H1 (cell line): Measurements from ENCODE around the gene CMIP. TPM values are rescaled to one million over a fixed set of nuclear protein-coding genes. Genes with fewer than 3 reads are reported as not detected.

ENCODE experiments used
- CTCF ChIA-PET: fragments of 300-600 bp; sonication (Branson Sonifier 250); formaldehyde crosslinking; loops from one replicate; lab custom pipeline; 2021; ENCODE audit not compliant: partially characterized antibody; lab: Charles Lee
- POLR2A ChIA-PET: fragments of 300-600 bp; sonication (Branson Sonifier 250); formaldehyde crosslinking; loops from one replicate; lab custom pipeline; 2021; ENCODE audit warnings: inconsistent platforms; ENCODE audit not compliant: partially characterized antibody; lab: Charles Lee
- DNase-seq, 2 experiments: peaks; one replicate each; pipeline versions ENCODE4 v3.0.0 to v3.0.0-alpha.2; 2010 to 2022; ENCODE audit warnings: low spot score in 2 of 2, low read depth in 1 of 2, mixed read lengths in 1 of 2
- FAIRE-seq: peaks from 2 replicates; lab custom pipeline; 2011; peaks lifted over from hg19 to GRCh38; lab: Jason Lieb, UNC
- H2AFZ ChIP-seq: 2 replicates; pipeline ENCODE4 v1.8.1; 2012; ENCODE audit warnings: low read length, inconsistent platforms
- H2AK5ac ChIP-seq: 2 replicates; pipeline ENCODE4 v1.6.1; 2013; ENCODE audit warnings: low read depth, low read length
- H2BK120ac ChIP-seq: replicated peaks from 2 replicates; pipeline ENCODE3; 2013; ENCODE audit warnings: low read depth, low read length, inconsistent platforms
- H2BK12ac ChIP-seq: 2 replicates; pipeline ENCODE4 v1.6.1; 2013; ENCODE audit warnings: low read depth, low read length
- H2BK15ac ChIP-seq: 2 replicates; pipeline ENCODE4 v1.6.1; 2013; ENCODE audit warnings: low read length
- H2BK20ac ChIP-seq: 2 replicates; pipeline ENCODE4 v1.6.1; 2013; ENCODE audit warnings: low read length
- H2BK5ac ChIP-seq: 2 replicates; pipeline ENCODE4 v1.6.1; 2013; ENCODE audit warnings: low read depth, low read length
- H3K14ac ChIP-seq: 2 replicates; pipeline ENCODE4 v1.6.1; 2013; ENCODE audit warnings: inconsistent platforms; ENCODE audit not compliant: insufficient read length
- H3K18ac ChIP-seq: 2 replicates; pipeline ENCODE4 v1.6.1; 2013; ENCODE audit warnings: low read length; ENCODE audit errors: extremely low read depth
- H3K23ac ChIP-seq: 2 replicates; pipeline ENCODE4 v1.6.1; 2013; ENCODE audit warnings: inconsistent platforms; ENCODE audit not compliant: insufficient read length
- H3K23me2 ChIP-seq: 2 replicates; pipeline ENCODE4 v1.6.1; 2013; ENCODE audit warnings: low read depth, low read length
- H3K27ac ChIP-seq: 2 replicates; pipeline ENCODE4 v1.6.1; 2011; ENCODE audit warnings: low read depth, low read length, inconsistent platforms
- H3K27me3 ChIP-seq, 4 experiments: replicated peaks in 1 of 4; 1 replicate in 1 of 4; 2 replicates in 3 of 4; pipeline versions ENCODE4 v1.6.1 to v1.8.1; 2011 to 2013; ENCODE audit warnings: low read length in 3 of 4, mild to moderate bottlenecking in 3 of 4, inconsistent platforms in 2 of 4, mixed read lengths in 2 of 4, moderate library complexity in 1 of 4; ENCODE audit not compliant: control insufficient read depth in 3 of 4, insufficient read depth in 3 of 4; ENCODE audit errors: extremely low read depth in 1 of 4
- H3K36me3 ChIP-seq, 4 experiments: 2 replicates each; pipeline versions ENCODE4 v1.6.1 to v1.8.1; 2011 to 2013; ENCODE audit warnings: mild to moderate bottlenecking in 4 of 4, low read length in 3 of 4, moderate library complexity in 2 of 4, control low read depth in 1 of 4, inconsistent platforms in 1 of 4; ENCODE audit not compliant: insufficient read depth in 4 of 4, control insufficient read depth in 2 of 4
- H3K4ac ChIP-seq: replicated peaks from 2 replicates; pipeline ENCODE3; 2013; ENCODE audit warnings: low read length, low read depth, mixed read lengths, inconsistent platforms; ENCODE audit not compliant: insufficient read length
- H3K4me1 ChIP-seq, 4 experiments: replicated peaks in 1 of 4; 1 replicate in 1 of 4; 2 replicates in 3 of 4; pipeline versions ENCODE4 v1.6.1 to v1.8.1; 2011 to 2013; ENCODE audit warnings: low read length in 3 of 4, inconsistent platforms in 2 of 4, mixed read lengths in 1 of 4; ENCODE audit not compliant: insufficient read depth in 4 of 4, control insufficient read depth in 3 of 4
- H3K4me2 ChIP-seq, 2 experiments: 2 replicates each; pipeline versions ENCODE4 v1.6.1 to v1.8.1; 2011 to 2013; ENCODE audit warnings: low read depth in 2 of 2, low read length in 2 of 2, control low read depth in 1 of 2, inconsistent platforms in 1 of 2, mild to moderate bottlenecking in 1 of 2; ENCODE audit not compliant: insufficient read depth in 1 of 2
- H3K4me3 ChIP-seq, 4 experiments: fragments of 200-600, 300-600 bp in 1 of 4; sonication (generic), shearing (Covaris generic), sonication (Bioruptor Twin) in 1 of 4; 2 replicates each; pipeline versions ENCODE4 v1.5.1 to v1.8.1; 2011 to 2016; ENCODE audit warnings: low read length in 4 of 4, low read depth in 3 of 4, control low read depth in 2 of 4, inconsistent platforms in 2 of 4, mild to moderate bottlenecking in 2 of 4, mixed read lengths in 1 of 4, moderate library complexity in 1 of 4; ENCODE audit not compliant: insufficient read depth in 2 of 4; ENCODE audit errors: extremely low read depth in 1 of 4
- H3K56ac ChIP-seq: replicated peaks from 2 replicates; pipeline ENCODE3; 2013; ENCODE audit warnings: low read depth, mild to moderate bottlenecking, mixed read lengths, low read length, inconsistent platforms; ENCODE audit not compliant: insufficient read length
- H3K79me1 ChIP-seq: 2 replicates; pipeline ENCODE4 v1.6.1; 2013; ENCODE audit warnings: low read depth, low read length, control low read depth
- H3K79me2 ChIP-seq, 2 experiments: 2 replicates each; pipeline versions ENCODE4 v1.6.1 to v1.8.1; 2012 to 2013; ENCODE audit warnings: low read length in 2 of 2, mild to moderate bottlenecking in 2 of 2, inconsistent platforms in 1 of 2; ENCODE audit not compliant: insufficient read depth in 2 of 2, control insufficient read depth in 1 of 2
- H3K9ac ChIP-seq, 4 experiments: replicated peaks in 1 of 4; 1 replicate in 1 of 4; 2 replicates in 3 of 4; pipeline versions ENCODE4 v1.6.1 to v1.8.1; 2011 to 2013; ENCODE audit warnings: low read depth in 3 of 4, low read length in 3 of 4, control low read depth in 2 of 4, mild to moderate bottlenecking in 2 of 4, moderate library complexity in 2 of 4, inconsistent platforms in 1 of 4; ENCODE audit errors: extremely low read depth in 1 of 4
- H3K9me3 ChIP-seq, 2 experiments: 2 replicates each; pipeline versions ENCODE4 v1.6.1 to v1.8.1; 2012 to 2013; ENCODE audit warnings: mild to moderate bottlenecking in 2 of 2, moderate library complexity in 2 of 2, control low read depth in 1 of 2, inconsistent platforms in 1 of 2, low read depth in 1 of 2, low read length in 1 of 2, mixed read lengths in 1 of 2; ENCODE audit not compliant: insufficient read depth in 2 of 2
- H4K20me1 ChIP-seq, 2 experiments: replicated peaks in 1 of 2; 2 replicates each; pipeline versions ENCODE3 to v1.8.1; 2011 to 2013; ENCODE audit warnings: inconsistent platforms in 2 of 2, low read length in 2 of 2, mild to moderate bottlenecking in 1 of 2; ENCODE audit not compliant: insufficient read depth in 2 of 2, control insufficient read depth in 1 of 2
- H4K5ac ChIP-seq: 2 replicates; pipeline ENCODE4 v1.6.1; 2013; ENCODE audit warnings: low read length, low read depth, mixed read lengths, inconsistent platforms; ENCODE audit not compliant: insufficient read length
- H4K8ac ChIP-seq: 2 replicates; pipeline ENCODE4 v1.8.0; 2013; ENCODE audit warnings: mild to moderate bottlenecking, moderate library complexity, low read length, inconsistent platforms; ENCODE audit not compliant: insufficient read depth; ENCODE audit errors: extremely low read depth
- H4K91ac ChIP-seq: replicated peaks from 2 replicates; pipeline ENCODE3; 2013; ENCODE audit warnings: low read length, mixed read lengths, inconsistent platforms; ENCODE audit not compliant: insufficient read length
- ASH2L ChIP-seq: fragments of 200-600, 300-600 bp; sonication (generic); IDR thresholded peaks from one replicate; pipeline ENCODE4 v1.7.1; 2017; ENCODE audit warnings: low read length
- CEBPB ChIP-seq: IDR thresholded peaks from 2 replicates; pipeline ENCODE4 v1.6.1; 2012; ENCODE audit warnings: low read depth, low read length
- MAFK ChIP-seq: IDR thresholded peaks from 2 replicates; pipeline ENCODE4 v1.6.1; 2012; ENCODE audit warnings: low read depth, mild to moderate bottlenecking, improper control_type of control experiment, low read length
- SIN3A ChIP-seq, 2 experiments: IDR thresholded peaks in 1 of 2; conservative IDR thresholded peaks in 1 of 2; 2 replicates each; pipeline ENCODE4 v1.6.1; 2011 to 2012; ENCODE audit warnings: low read length in 2 of 2, improper control_type of control experiment in 1 of 2, low read depth in 1 of 2, mild to moderate bottlenecking in 1 of 2
- YY1 ChIP-seq: IDR thresholded peaks from 2 replicates; pipeline ENCODE4 v1.6.1; 2011; ENCODE audit warnings: low read depth, mild to moderate bottlenecking, low read length
- WGBS, 2 experiments: shearing (Covaris generic) in 1 of 2; methylation state at CpG; one replicate each; pipeline versions ENCODE4 v1.1.6 to v1.1.7; 2013 to 2015; ENCODE audit warnings: low lambda C conversion rate in 2 of 2, mixed read lengths in 2 of 2, inconsistent platforms in 1 of 2, low coverage in 1 of 2, missing lambda C conversion rate in 1 of 2; ENCODE audit not compliant: insufficient replicate concordance in 2 of 2, insufficient coverage in 1 of 2, insufficient read length in 1 of 2; ENCODE audit errors: extremely low coverage in 1 of 2, missing lambda C conversion rate in 1 of 2; 5-methylcytosine and 5-hydroxymethylcytosine counted together
- polyA plus RNA-seq, 7 experiments: library from polyadenylated mRNA; depleted of rRNA in 3 of 7; stranded (reverse) in 5 of 7; unstranded in 2 of 7; fragments of >200 nt in 5 of 7; fragments of 200-250 nt in 2 of 7; gene quantifications; 1 replicate in 5 of 7; 2 replicates in 1 of 7; 4 replicates in 1 of 7; pipeline versions ENCODE4 v1.2.1 to v1.2.3, GENCODE V29; 2011 to 2013; ENCODE audit warnings: missing spikeins in 2 of 7, mixed read lengths in 2 of 7
- total RNA-seq: library from RNA; stranded (reverse); fragmentation: NEBNext Ultra II Directional; extraction: Animal tissue kit (Norgen Biotek cat#: 25700); gene quantifications from 2 replicates; pipeline ENCODE4 v1.2.1, GENCODE V29; 2021

Gene CMIP
- total and polyA plus RNA-seq, 2 of the 8 experiments (the other 6 are each of a cell fraction or from before 2014, with no cell fraction given), result 7.9 to 53.2 TPM

- WGBS, 2 experiments, result 23% methylated on average over 23 of the region's 23 CpGs; no CpG with 5 or more reads in 1 of the 2 experiments
- POLR2A ChIA-PET, result interaction anchor here (0.7 to 1.8 kb wide), 6 partner anchors 11 to 283 kb away, joined by 3 to 4 read pairs (median 4); no protein-coding TSS in a partner anchor
- H3K79me2 ChIP-seq, result peaks cover 38 to 61% of the 10 kb centered on the region in 2 experiments
- H4K8ac ChIP-seq, result peak overlapping the region; percentile 51; the same call in 1 of the 2 replicates
- H4K20me1 ChIP-seq, result peaks cover 19 to 34% of the 10 kb centered on the region in 2 experiments
- H3K79me1 ChIP-seq, result peaks cover 29% of the 10 kb centered on the region
- no peaks in the 10 kb centered on the region for H3K9me3 ChIP-seq
- H3K27ac ChIP-seq, result no peak overlapping the region; the same call in 1 of the 2 replicates
- H3K18ac ChIP-seq, result peak overlapping the region; percentile 78
- peak overlapping the region in 3 of 4 experiments; percentile 68 to 72 (median 70); a peak in 5 of 7 replicates for H3K9ac ChIP-seq
- no peak overlapping the region; the same call in 1 of the 2 replicates for H2BK20ac ChIP-seq
- no peak overlapping the region for H2AFZ ChIP-seq
- no peak overlapping the region for H3K23ac ChIP-seq
- no peak overlapping the region for H3K14ac ChIP-seq
- peak overlapping the region; percentile 46 to 79 (median 78) for H3K4me3 ChIP-seq
- TF ChIP-seq MAFK, result no peak
- TF ChIP-seq ASH2L, result peak; percentile 18
- 0 out of 4 replicates have a peak, but pooled peaks of 1 of the 2 experiments have one; percentile 15 for TF ChIP-seq SIN3A (conservative IDR thresholded peaks at IDR 0.05 in 1 of 2, IDR thresholded peaks at IDR 0.05 in 1 of 2; ENCODE audit: low read depth in 1 of 2, low read length in 2 of 2)
- TF ChIP-seq YY1, result 0 out of 2 replicates have a peak, but pooled peaks have one; percentile 24
- no peak for TF ChIP-seq CEBPB
- H3K36me3 ChIP-seq, result no peaks in the 10 kb centered on the region
- H3K4ac ChIP-seq, result no peak overlapping the region
- CTCF ChIA-PET, result interaction anchor here (0.9 to 1.1 kb wide), 4 partner anchors 10 to 278 kb away, joined by 3 to 4 read pairs (median 3); no protein-coding TSS in a partner anchor
- H3K27me3 ChIP-seq, result peaks cover 0 to 3% (median 1%) of the 10 kb centered on the region in 4 experiments; a peak in 3 of 7 replicates
- peak overlapping the region; percentile 70 for H4K91ac ChIP-seq
- H4K5ac ChIP-seq, result no peak overlapping the region
- FAIRE-seq (no peak), DNase-seq (peak in 1 of 2 experiments; percentile 48)
- H2BK120ac ChIP-seq, result no peak overlapping the region
- peak overlapping the region; percentile 71 to 98 for H3K4me2 ChIP-seq
- H2BK12ac ChIP-seq, result peak overlapping the region; percentile 50; the same call in 1 of the 2 replicates
- peaks cover 3 to 33% (median 19%) of the 10 kb centered on the region in 4 experiments for H3K4me1 ChIP-seq
- peak overlapping the region; percentile 76; the same call in 1 of the 2 replicates for H2AK5ac ChIP-seq
- peak overlapping the region; percentile 52; the same call in 1 of the 2 replicates for H2BK5ac ChIP-seq
- peaks cover 13% of the 10 kb centered on the region; the same call in 1 of the 2 replicates for H3K23me2 ChIP-seq
- no peak overlapping the region for H3K56ac ChIP-seq
- 0 out of 2 replicates have a peak overlapping the region, but pooled peaks have one; percentile 81 for H2BK15ac ChIP-seq
Measured at GRCh38 chr16:81445966-81446906, 1.6 kb downstream of the CMIP start.
